PC-3 (cell line): ENCODE measurements around the gene STH. TPM values are rescaled to one million over a fixed set of nuclear protein-coding genes. Genes with fewer than 3 reads are reported as not detected.
"Not testable (repeated sequence)": the region's sequence is repeated elsewhere in the genome, so short reads cannot be mapped to it uniquely, and the experiment has no call there.

Source experiments
- ATAC-seq: fragments of 200-7000 bp; cut with Tn5 transposase; 2 replicates; pipeline ENCODE4 v1.9.1; 2020; ENCODE audit warnings: mild to moderate bottlenecking, moderate library complexity
- BruUV-seq: library from RNA; stranded (reverse); fragments of 400-500 nt; replicated peaks from 2 replicates; lab custom pipeline; 2021; lab: Mats Ljungman, UMichigan
- CTCF ChIA-PET: fragments of 300-600 bp; sonication (Branson Sonifier 250); formaldehyde crosslinking; loops from one replicate; lab custom pipeline; 2022; ENCODE audit warnings: antibody characterized with exemption; lab: Charles Lee
- POLR2A ChIA-PET: fragments of 300-600 bp; sonication (Branson Sonifier 250); formaldehyde crosslinking; loops from one replicate; lab custom pipeline; 2022; ENCODE audit warnings: antibody characterized with exemption; ENCODE audit not compliant: unreplicated experiment; lab: Charles Lee
- DNase-seq: peaks from one replicate; pipeline ENCODE4 v3.0.0-alpha.2; 2015
- H2AFZ ChIP-seq: fragments of 300-600 bp; sonication (generic); 2 replicates; pipeline ENCODE4 v1.6.0; 2016; ENCODE audit warnings: antibody characterized with exemption, low read length
- H3F3A ChIP-seq: fragments of 300-600 bp; sonication (generic); one replicate; pipeline ENCODE4 v1.6.0; 2017; ENCODE audit warnings: antibody characterized with exemption, low read length, control low read depth, mild to moderate bottlenecking; ENCODE audit not compliant: unreplicated experiment
- H3K27ac ChIP-seq: fragments of 300-600 bp; sonication (generic); 2 replicates; pipeline ENCODE4 v1.5.1; 2016; ENCODE audit warnings: mild to moderate bottlenecking, low read length
- H3K27me3 ChIP-seq: fragments of 300-600 bp; sonication (generic); 2 replicates; pipeline ENCODE4 v1.6.1; 2016; ENCODE audit warnings: low read length, mixed read lengths
- H3K36me3 ChIP-seq: fragments of 300-600 bp; sonication (generic); 2 replicates; pipeline ENCODE4 v1.6.1; 2016; ENCODE audit warnings: low read depth, mixed run types, low read length, mixed read lengths
- H3K4me1 ChIP-seq: fragments of 300-600 bp; sonication (generic); 2 replicates; pipeline ENCODE4 v1.5.1; 2016; ENCODE audit warnings: low read length; ENCODE audit not compliant: insufficient read depth
- H3K4me2 ChIP-seq: fragments of 300-600 bp; sonication (generic); 2 replicates; pipeline ENCODE4 v1.6.0; 2016; ENCODE audit warnings: low read length
- H3K4me3 ChIP-seq: fragments of 300-600 bp; sonication (generic); 2 replicates; pipeline ENCODE4 v1.5.1; 2016; ENCODE audit warnings: mild to moderate bottlenecking, low read length, mixed read lengths
- H3K79me2 ChIP-seq: fragments of 300-600 bp; sonication (generic); 2 replicates; pipeline ENCODE4 v1.6.1; 2017; ENCODE audit warnings: low read length, mixed read lengths
- H3K9ac ChIP-seq: fragments of 300-600 bp; sonication (generic); 2 replicates; pipeline ENCODE4 v1.6.0; 2016; ENCODE audit warnings: mild to moderate bottlenecking, low read length
- H3K9me2 ChIP-seq: fragments of 300-600 bp; sonication (generic); replicated peaks from 2 replicates; pipeline ENCODE4 v1.6.1; 2016; ENCODE audit warnings: mixed run types, low read length, mixed read lengths
- H3K9me3 ChIP-seq: fragments of 300-600 bp; sonication (generic); 2 replicates; pipeline ENCODE4 v1.6.1; 2016; ENCODE audit warnings: low read length, mixed read lengths
- H4K20me1 ChIP-seq: fragments of 300-600 bp; sonication (generic); 2 replicates; pipeline ENCODE4 v1.6.1; 2016; ENCODE audit warnings: low read length, mixed read lengths
- CTCF ChIP-seq: fragments of 300-600 bp; sonication (generic); conservative IDR thresholded peaks from 2 replicates; pipeline ENCODE4 v1.5.1; 2017; ENCODE audit warnings: antibody characterized with exemption, low read depth, mild to moderate bottlenecking, low read length
- EZH2 ChIP-seq: fragments of 300-600 bp; sonication (generic); IDR thresholded peaks from one replicate; pipeline ENCODE4 v1.6.1; 2017; ENCODE audit warnings: antibody characterized with exemption, mild to moderate bottlenecking, low read length; ENCODE audit not compliant: unreplicated experiment
- EZH2phosphoT487 ChIP-seq: fragments of 300-600 bp; sonication (generic); IDR thresholded peaks from 2 replicates; pipeline ENCODE4 v1.6.1; 2018; ENCODE audit warnings: mild to moderate bottlenecking, antibody characterized with exemption, low read length, borderline replicate concordance
- intact Hi-C: fragments of 100-400 bp; cut with micrococcal nuclease; formaldehyde crosslinking; loops from 2 replicates; pipeline ENCODE4 v1.9.0; 2023
- total RNA-seq: library from RNA; depleted of rRNA; stranded (reverse); fragments of >200 nt; gene quantifications from 2 replicates; pipeline ENCODE4 v1.2.3, GENCODE V29; 2014

The STH gene
- total RNA-seq, 1 experiment from 2014 or later = not detected

- Histone ChIP-seq H3K9me3 (no peaks in the 10 kb centered on the region), H3K4me3 (no peak overlapping the region), H3K36me3 (no peaks in the 10 kb centered on the region), H3K9me2 (no peaks in the 10 kb centered on the region), H3F3A (no peaks in the 10 kb centered on the region), H3K27me3 (peaks cover 3% of the 10 kb centered on the region; the same call in 1 of the 2 replicates), H3K27ac (no peak overlapping the region), H3K9ac (no peak overlapping the region), H3K4me1 (peaks cover 4% of the 10 kb centered on the region; the same call in 1 of the 2 replicates), H2AFZ (no peak overlapping the region), H3K79me2 (no peaks in the 10 kb centered on the region), H4K20me1 (no peaks in the 10 kb centered on the region), H3K4me2 (no peak overlapping the region)
- no TSS peak for BruUV-seq
- TF ChIP-seq EZH2phosphoT487 = no peak
- CTCF ChIA-PET = no interaction called here
- DNase-seq (no peak), ATAC-seq (no peak)
- intact Hi-C loops = no loop called here
- POLR2A ChIA-PET = no interaction called here
Observed at GRCh38 chr17:45955326-45955725, 43.7 kb upstream of the STH start.

- Histone ChIP-seq H3K27me3 (peaks cover 1% of the 10 kb centered on the region; the same call in 1 of the 2 replicates), H3K9ac (no peak overlapping the region), H3K9me3 (no peaks in the 10 kb centered on the region), H4K20me1 (no peaks in the 10 kb centered on the region), H3K27ac (no peak overlapping the region), H3K4me1 (peaks cover 4% of the 10 kb centered on the region; the same call in 1 of the 2 replicates), H3F3A (no peaks in the 10 kb centered on the region), H3K36me3 (no peaks in the 10 kb centered on the region), H3K4me2 (no peak overlapping the region), H3K9me2 (no peaks in the 10 kb centered on the region), H3K79me2 (no peaks in the 10 kb centered on the region), H2AFZ (no peak overlapping the region), H3K4me3 (no peak overlapping the region)
- intact Hi-C loops = no loop called here
- TF ChIP-seq EZH2 = no peak
- no peak for TF ChIP-seq EZH2phosphoT487
- no peak for TF ChIP-seq CTCF
- no peak for DNase-seq
- ChIA-PET CTCF (no interaction called here), POLR2A (no interaction called here)
- ATAC-seq = no peak
- no TSS peak for BruUV-seq
Observed at GRCh38 chr17:45956090-45956489, 43.0 kb upstream of the STH start.

- BruUV-seq, H3K4me1 ChIP-seq, ATAC-seq, H3K27me3 ChIP-seq, H3K79me2 ChIP-seq, H3K4me2 ChIP-seq, DNase-seq, H3F3A ChIP-seq, H3K9me3 ChIP-seq, CTCF ChIA-PET, H2AFZ ChIP-seq, H3K4me3 ChIP-seq, intact Hi-C loops, H3K36me3 ChIP-seq, H3K27ac ChIP-seq, POLR2A ChIA-PET, H4K20me1 ChIP-seq, H3K9me2 ChIP-seq, H3K9ac ChIP-seq: not testable (repeated sequence)
Observed at GRCh38 chr17:45956746-45957145, 42.3 kb upstream of the STH start.

- H3K4me3 ChIP-seq = no peak overlapping the region
- H3K27me3 ChIP-seq = no peaks in the 10 kb centered on the region
- peaks cover 4% of the 10 kb centered on the region; the same call in 1 of the 2 replicates for H3K4me1 ChIP-seq
- no peak overlapping the region for H3K27ac ChIP-seq
- ChIA-PET POLR2A (no interaction called here), CTCF (no interaction called here)
- DNase-seq = no peak
- intact Hi-C loops = no loop called here
- ATAC-seq = no peak
- H3K9me2 ChIP-seq = no peaks in the 10 kb centered on the region
- no peak overlapping the region for H2AFZ ChIP-seq
- no TSS peak for BruUV-seq
- no peaks in the 10 kb centered on the region for H4K20me1 ChIP-seq
- no peaks in the 10 kb centered on the region for H3K79me2 ChIP-seq
- H3K9me3 ChIP-seq = no peaks in the 10 kb centered on the region
- no peak overlapping the region for H3K4me2 ChIP-seq
- TF ChIP-seq EZH2 = no peak
- no peak for TF ChIP-seq CTCF
- no peak for TF ChIP-seq EZH2phosphoT487
- no peak overlapping the region for H3K9ac ChIP-seq
- H3F3A ChIP-seq = no peaks in the 10 kb centered on the region
- H3K36me3 ChIP-seq = no peaks in the 10 kb centered on the region
Observed at GRCh38 chr17:45958307-45958706, 40.7 kb upstream of the STH start.
